NB4 (cell line): ENCODE measurements around the gene NKAP.
A peak's percentile ranks its signal among the peaks of the same experiment; 100 is the strongest.
"Not testable (repeated sequence)": the region's sequence is repeated elsewhere in the genome, so short reads cannot be mapped to it uniquely, and the experiment has no call there.

Experiments
- DNase-seq: peaks from one replicate; pipeline ENCODE4 v3.0.0; 2010; ENCODE audit warnings: low read depth
- H3K4me3 ChIP-seq: one replicate; pipeline ENCODE4 v1.5.1; 2011; ENCODE audit warnings: mild to moderate bottlenecking, low read depth, low read length, moderate library complexity
- MYC ChIP-seq: IDR thresholded peaks from 2 replicates; pipeline ENCODE4 v1.6.1; 2011; ENCODE audit warnings: low read depth, low read length
- POLR2A ChIP-seq: IDR thresholded peaks from 2 replicates; pipeline ENCODE4 v1.6.1; 2011; ENCODE audit warnings: mild to moderate bottlenecking; ENCODE audit not compliant: insufficient read length; ENCODE audit errors: extremely low read depth
- TF ChIP-seq, protein P1 (sequence below): IDR thresholded peaks from 2 replicates; pipeline ENCODE4 v1.6.1; 2011; ENCODE audit warnings: low read depth, low read length
- TF ChIP-seq, protein P2 (sequence below): IDR thresholded peaks from one replicate; pipeline ENCODE4 v1.5.1; 2012; ENCODE audit warnings: low read depth, low read length

Gene NKAP

DNA sequence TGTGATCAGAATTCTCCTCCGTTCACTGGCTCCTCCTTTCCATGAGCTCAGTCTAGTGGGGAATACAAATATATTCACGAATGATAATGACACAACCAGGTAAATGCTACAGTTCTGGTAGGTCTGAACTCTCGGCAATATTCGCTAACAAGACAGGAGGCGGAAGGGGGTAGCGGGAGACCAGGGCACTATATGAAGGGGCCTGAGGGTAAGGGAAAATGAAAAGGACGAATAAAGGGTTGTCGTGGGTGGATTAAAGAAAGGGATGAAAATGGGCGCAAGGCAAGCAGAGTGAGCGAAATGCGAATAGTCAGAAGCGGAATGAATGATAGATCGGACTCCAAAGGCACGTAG, 743 bp downstream of the NKAP start:
- DNase-seq, result no peak
- H3K4me3 ChIP-seq, result peak overlapping the region; percentile 90
- no peak for TF ChIP-seq POLR2A
- TF ChIP-seq, protein P1, sequence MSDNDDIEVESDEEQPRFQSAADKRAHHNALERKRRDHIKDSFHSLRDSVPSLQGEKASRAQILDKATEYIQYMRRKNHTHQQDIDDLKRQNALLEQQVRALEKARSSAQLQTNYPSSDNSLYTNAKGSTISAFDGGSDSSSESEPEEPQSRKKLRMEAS, result no peak
- TF ChIP-seq MYC, result no peak
- TF ChIP-seq, protein P2, sequence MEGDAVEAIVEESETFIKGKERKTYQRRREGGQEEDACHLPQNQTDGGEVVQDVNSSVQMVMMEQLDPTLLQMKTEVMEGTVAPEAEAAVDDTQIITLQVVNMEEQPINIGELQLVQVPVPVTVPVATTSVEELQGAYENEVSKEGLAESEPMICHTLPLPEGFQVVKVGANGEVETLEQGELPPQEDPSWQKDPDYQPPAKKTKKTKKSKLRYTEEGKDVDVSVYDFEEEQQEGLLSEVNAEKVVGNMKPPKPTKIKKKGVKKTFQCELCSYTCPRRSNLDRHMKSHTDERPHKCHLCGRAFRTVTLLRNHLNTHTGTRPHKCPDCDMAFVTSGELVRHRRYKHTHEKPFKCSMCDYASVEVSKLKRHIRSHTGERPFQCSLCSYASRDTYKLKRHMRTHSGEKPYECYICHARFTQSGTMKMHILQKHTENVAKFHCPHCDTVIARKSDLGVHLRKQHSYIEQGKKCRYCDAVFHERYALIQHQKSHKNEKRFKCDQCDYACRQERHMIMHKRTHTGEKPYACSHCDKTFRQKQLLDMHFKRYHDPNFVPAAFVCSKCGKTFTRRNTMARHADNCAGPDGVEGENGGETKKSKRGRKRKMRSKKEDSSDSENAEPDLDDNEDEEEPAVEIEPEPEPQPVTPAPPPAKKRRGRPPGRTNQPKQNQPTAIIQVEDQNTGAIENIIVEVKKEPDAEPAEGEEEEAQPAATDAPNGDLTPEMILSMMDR, result no peak

DNA sequence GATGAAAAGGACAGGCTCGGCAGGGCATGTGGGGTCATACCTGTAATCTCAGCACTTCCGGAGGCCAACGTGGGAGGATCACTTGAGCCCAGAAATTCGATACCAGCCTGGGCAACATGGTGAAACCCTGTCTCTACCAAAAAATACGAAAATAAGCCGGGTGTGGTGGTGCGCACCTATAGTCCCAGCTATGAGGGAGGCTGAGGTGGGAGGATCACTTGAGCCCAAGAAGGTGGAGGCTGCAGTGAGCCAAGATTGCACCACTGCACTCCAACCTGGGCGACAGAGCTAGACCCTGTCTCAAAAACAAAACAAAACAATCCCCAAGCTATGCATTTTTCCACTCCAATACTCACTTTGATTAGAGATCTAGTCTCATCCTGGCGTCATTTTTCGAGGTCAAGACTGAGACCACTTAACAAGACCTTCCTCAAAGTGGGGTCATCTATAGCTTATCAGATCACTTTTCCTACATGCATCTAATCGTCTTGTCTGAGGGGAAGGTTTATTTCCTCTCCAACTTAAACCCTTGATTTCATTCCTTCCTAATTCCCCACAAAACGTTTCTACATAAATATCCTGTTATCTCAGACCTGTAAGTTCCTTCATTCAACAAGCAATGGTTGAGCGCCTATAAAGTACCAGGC, 1.3 kb downstream of the NKAP start:
- DNase-seq, result peak; percentile 1
- TF ChIP-seq, protein P2, result no peak
- TF ChIP-seq, protein P1, result no peak
- no peak for TF ChIP-seq POLR2A
- no peak for TF ChIP-seq MYC

DNA sequence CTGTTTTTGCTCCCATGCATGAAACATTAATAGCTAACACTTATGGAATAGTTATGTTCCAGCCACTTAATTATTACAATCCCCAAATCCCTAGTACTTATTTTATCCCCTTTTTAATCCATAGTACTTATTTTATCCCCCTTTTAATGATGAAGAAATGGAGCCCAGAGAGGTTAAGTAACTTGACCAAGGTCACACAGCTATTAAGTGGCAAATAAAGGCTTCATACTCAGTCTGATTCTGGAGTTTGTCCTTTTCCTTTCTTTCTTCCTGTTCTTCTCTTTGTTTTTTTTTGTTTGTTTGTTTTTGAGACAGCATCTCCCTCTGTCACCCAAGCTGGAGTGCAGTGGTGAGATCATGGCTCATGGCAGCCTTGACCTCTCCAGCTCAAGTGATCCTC, 2.2 kb downstream of the NKAP start:
- no peak overlapping the region for H3K4me3 ChIP-seq
- DNase-seq, result no peak
- no peak for TF ChIP-seq POLR2A

More for the DNA sequence above, 1.3 kb downstream of the NKAP start:
- peak overlapping the region; percentile 90 for H3K4me3 ChIP-seq

DNA sequence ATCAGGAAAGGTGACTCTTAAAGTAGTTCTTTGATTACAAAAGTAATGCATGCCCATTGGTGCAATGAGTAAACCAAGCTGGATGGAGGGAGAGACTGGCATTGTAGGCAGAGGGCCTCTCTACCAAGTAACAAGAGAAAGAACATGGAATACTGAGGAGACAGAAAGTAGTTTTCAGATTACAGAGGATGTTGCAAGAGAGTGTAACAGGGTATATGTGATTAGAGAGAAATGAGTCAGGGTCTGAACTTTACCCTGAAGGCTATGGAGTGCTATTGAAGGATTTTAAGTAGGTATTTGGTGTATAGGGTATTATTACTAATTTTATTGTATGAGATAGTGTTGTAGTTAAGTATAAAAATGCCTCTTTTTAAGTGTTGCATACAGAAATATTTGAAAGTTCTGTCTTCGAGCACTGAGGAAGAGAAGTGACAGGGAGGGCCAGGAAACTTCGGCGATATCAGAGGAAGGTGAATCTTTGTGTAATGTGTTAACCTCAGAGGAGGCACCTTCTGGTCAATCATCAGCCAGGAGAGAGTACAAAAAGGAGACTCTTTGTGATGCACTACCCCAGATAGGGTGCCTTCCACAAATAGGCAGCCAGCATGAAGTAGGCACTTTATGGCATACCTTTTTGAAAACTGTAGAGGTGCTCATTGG, 8.2 kb downstream of the NKAP start:
- no peak overlapping the region for H3K4me3 ChIP-seq
- DNase-seq, result no peak
- TF ChIP-seq, protein P1, result no peak
- TF ChIP-seq, protein P2, result no peak
- TF ChIP-seq MYC, result no peak
- no peak for TF ChIP-seq POLR2A

DNA sequence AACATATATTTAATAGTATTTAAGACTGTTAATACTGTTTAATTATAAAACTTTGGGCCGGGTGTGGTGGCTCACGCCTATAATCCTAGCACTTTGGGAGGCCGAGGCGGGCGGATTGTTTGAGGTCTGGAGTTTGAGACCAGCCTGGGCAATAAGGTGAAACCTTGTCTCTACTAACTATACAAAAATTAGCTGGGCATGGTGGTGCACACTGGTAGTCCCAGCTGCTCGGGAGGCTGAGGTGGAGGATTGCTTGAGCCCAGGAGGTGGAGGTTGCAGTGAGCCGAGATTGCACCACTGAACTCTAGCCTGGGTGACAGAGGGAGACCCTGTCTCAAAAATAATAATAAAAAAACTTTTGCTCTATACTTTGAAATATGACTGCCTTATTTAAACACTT, 21.2 kb downstream of the NKAP start:
- not testable (repeated sequence) for DNase-seq, H3K4me3 ChIP-seq

DNA sequence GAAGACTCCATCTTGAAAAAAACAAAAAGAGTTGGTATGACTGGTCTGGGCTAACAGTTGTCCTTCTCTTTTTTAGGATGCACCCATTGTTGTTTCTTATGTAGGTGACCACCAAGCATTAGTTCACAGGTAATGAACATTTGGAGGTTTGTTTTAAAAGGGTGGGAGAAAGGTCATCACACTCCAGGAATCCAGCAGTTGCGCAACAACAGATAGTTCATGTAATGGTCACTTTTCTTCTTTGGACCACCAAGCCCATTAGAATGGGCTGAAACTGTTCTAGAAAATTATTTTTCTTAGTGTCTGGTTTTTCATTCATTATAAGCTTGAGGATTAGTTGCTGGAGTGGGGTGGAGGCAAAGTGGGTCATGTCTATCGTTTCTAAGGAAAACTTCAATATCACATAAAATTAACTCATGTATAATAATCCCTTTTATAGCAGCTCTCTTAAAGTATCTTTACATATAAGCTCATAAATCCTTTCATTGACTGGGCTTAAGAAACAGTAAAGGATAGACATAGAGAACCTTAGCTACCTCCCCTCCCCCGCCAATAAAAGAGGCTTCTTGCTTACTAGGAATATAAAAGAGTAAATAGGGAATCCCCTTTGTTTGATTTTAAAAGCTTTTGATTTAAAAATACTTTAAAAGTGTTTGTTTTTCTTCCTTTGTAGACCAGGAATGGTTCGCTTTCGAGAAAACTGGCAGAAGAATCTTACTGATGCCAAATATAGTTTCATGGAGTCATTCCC, 23.5 kb downstream of the NKAP start:
- H3K4me3 ChIP-seq, result no peak overlapping the region
- no peak for DNase-seq
- TF ChIP-seq MYC (no peak), POLR2A (no peak)
- TF ChIP-seq, protein P1, result no peak
- TF ChIP-seq, protein P2, result no peak
